Neural progenitor cell (in vitro differentiated cells): ENCODE results near the gene STX1B. TPM values are rescaled to one million over a fixed set of nuclear protein-coding genes. Genes with fewer than 3 reads are reported as not detected.

Experiments used
- DNase-seq: peaks from one replicate; pipeline ENCODE4 v3.0.0-alpha.2; 2016; ENCODE audit warnings: low spot score
- H2AFZ ChIP-seq: fragments of 200-600 bp; sonication (generic); replicated peaks from 2 replicates; pipeline ENCODE4 v1.6.1; 2016; ENCODE audit warnings: antibody characterized with exemption
- H3F3A ChIP-seq: fragments of 200-600 bp; sonication (generic); 2 replicates; pipeline ENCODE4 v1.6.1; 2016; ENCODE audit warnings: antibody characterized with exemption, low read depth
- H3K27ac ChIP-seq: fragments of 200-600 bp; sonication (generic); 2 replicates; pipeline ENCODE4 v1.5.1; 2016; ENCODE audit warnings: mild to moderate bottlenecking
- H3K27me3 ChIP-seq: fragments of 200-600 bp; sonication (generic); 2 replicates; pipeline ENCODE4 v1.6.1; 2016; ENCODE audit warnings: mild to moderate bottlenecking, moderate library complexity
- H3K36me3 ChIP-seq: fragments of 200-600 bp; sonication (generic); 2 replicates; pipeline ENCODE4 v1.5.1; 2016
- H3K4me1 ChIP-seq: fragments of 200-600 bp; sonication (generic); 2 replicates; pipeline ENCODE4 v1.6.1; 2016; ENCODE audit warnings: mixed run types
- H3K4me2 ChIP-seq: fragments of 200-600 bp; sonication (generic); 2 replicates; pipeline ENCODE4 v1.6.1; 2016
- H3K4me3 ChIP-seq: fragments of 200-600 bp; sonication (generic); 2 replicates; pipeline ENCODE4 v1.5.1; 2016
- H3K79me2 ChIP-seq: fragments of 200-600 bp; sonication (generic); 2 replicates; pipeline ENCODE4 v1.6.1; 2016; ENCODE audit warnings: low read depth
- H3K9ac ChIP-seq: fragments of 200-600 bp; sonication (generic); 2 replicates; pipeline ENCODE4 v1.6.1; 2016
- H3K9me3 ChIP-seq: fragments of 200-600 bp; sonication (generic); 2 replicates; pipeline ENCODE4 v1.5.1; 2016; ENCODE audit warnings: low read depth
- H4K20me1 ChIP-seq: fragments of 200-600 bp; sonication (generic); 2 replicates; pipeline ENCODE4 v1.6.1; 2016; ENCODE audit warnings: low read depth
- H3K27ac Mint-ChIP-seq: 3 replicates; pipeline ENCODE4 v1.8.0; 2021; ENCODE audit warnings: mixed read lengths
- H3K27me3 Mint-ChIP-seq: 2 replicates; pipeline ENCODE4 v1.8.0; 2022; ENCODE audit warnings: low read depth, mild to moderate bottlenecking, inconsistent platforms, moderate library complexity, mixed read lengths; ENCODE audit not compliant: insufficient read depth
- H3K36me3 Mint-ChIP-seq: 3 replicates; pipeline ENCODE4 v1.8.0; 2021; ENCODE audit warnings: mixed read lengths
- H3K4me1 Mint-ChIP-seq: 3 replicates; pipeline ENCODE4 v1.8.0; 2021; ENCODE audit warnings: mixed read lengths
- H3K4me3 Mint-ChIP-seq: 3 replicates; pipeline ENCODE4 v1.8.0; 2021; ENCODE audit warnings: mild to moderate bottlenecking, moderate library complexity, mixed read lengths
- H3K9me3 Mint-ChIP-seq: 3 replicates; pipeline ENCODE4 v1.8.0; 2020; ENCODE audit warnings: mixed read lengths
- EZH2 ChIP-seq: fragments of 200-600 bp; sonication (generic); IDR thresholded peaks from 2 replicates; pipeline ENCODE4 v1.6.1; 2017; ENCODE audit warnings: antibody characterized with exemption, mild to moderate bottlenecking, moderate library complexity
- EZH2phosphoT487 ChIP-seq: fragments of 200-600 bp; sonication (generic); IDR thresholded peaks from 2 replicates; pipeline ENCODE4 v1.6.1; 2017; ENCODE audit warnings: antibody characterized with exemption
- total RNA-seq: library from RNA; depleted of rRNA; stranded (reverse); fragments of >200 nt; gene quantifications from 2 replicates; pipeline ENCODE4 v1.2.3, GENCODE V29; 2015; ENCODE audit warnings: low replicate concordance
- TF ChIP-seq, protein P1 (sequence below): fragments of 200-600 bp; sonication (generic); IDR thresholded peaks from 2 replicates; pipeline ENCODE4 v1.5.1; 2017; ENCODE audit warnings: antibody characterized with exemption, mild to moderate bottlenecking

STX1B gene
- total RNA-seq, 1 donor from 2014 or later: 7.3 TPM

DNA sequence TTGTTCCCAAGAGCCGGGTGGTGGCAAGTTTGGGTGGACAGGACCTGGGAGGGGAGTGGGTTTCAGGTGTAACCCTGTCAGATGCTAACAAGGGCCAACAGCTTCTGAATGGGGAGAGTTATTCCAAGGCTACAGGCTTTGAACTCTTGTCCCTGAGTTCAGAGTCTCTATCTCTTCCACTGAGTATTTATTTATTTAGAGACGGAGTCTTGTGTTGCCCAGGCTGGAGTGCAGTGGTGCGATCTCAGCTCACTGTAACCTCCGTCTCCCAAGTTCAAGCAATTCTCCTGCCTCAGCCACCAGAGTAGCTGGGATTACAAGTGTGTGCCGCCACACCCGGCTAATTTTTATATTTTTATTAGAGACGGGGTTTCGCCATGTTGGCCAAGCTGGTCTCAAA is 55.4 kb downstream of the STX1B start:
- no peaks in the 10 kb centered on the region for H3K9me3 ChIP-seq
- H3K4me1 ChIP-seq: peaks cover 13% of the 10 kb centered on the region
- DNase-seq: no peak
- TF ChIP-seq EZH2phosphoT487 (no peak), EZH2 (no peak)
- TF ChIP-seq, protein P1, sequence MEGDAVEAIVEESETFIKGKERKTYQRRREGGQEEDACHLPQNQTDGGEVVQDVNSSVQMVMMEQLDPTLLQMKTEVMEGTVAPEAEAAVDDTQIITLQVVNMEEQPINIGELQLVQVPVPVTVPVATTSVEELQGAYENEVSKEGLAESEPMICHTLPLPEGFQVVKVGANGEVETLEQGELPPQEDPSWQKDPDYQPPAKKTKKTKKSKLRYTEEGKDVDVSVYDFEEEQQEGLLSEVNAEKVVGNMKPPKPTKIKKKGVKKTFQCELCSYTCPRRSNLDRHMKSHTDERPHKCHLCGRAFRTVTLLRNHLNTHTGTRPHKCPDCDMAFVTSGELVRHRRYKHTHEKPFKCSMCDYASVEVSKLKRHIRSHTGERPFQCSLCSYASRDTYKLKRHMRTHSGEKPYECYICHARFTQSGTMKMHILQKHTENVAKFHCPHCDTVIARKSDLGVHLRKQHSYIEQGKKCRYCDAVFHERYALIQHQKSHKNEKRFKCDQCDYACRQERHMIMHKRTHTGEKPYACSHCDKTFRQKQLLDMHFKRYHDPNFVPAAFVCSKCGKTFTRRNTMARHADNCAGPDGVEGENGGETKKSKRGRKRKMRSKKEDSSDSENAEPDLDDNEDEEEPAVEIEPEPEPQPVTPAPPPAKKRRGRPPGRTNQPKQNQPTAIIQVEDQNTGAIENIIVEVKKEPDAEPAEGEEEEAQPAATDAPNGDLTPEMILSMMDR: no peak
- Mint-ChIP-seq H3K27me3 (peaks cover 3% of the 10 kb centered on the region), H3K4me3 (no peak overlapping the region), H3K36me3 (no peaks in the 10 kb centered on the region), H3K9me3 (no peaks in the 10 kb centered on the region), H3K27ac (no peak overlapping the region), H3K4me1 (peaks cover 21% of the 10 kb centered on the region)
- no peak overlapping the region for H3K4me3 ChIP-seq
- H3K36me3 ChIP-seq: peaks cover 6% of the 10 kb centered on the region
- peaks cover 18% of the 10 kb centered on the region for H3K79me2 ChIP-seq
- H3K4me2 ChIP-seq: no peak overlapping the region
- H2AFZ ChIP-seq: no peak overlapping the region
- H3F3A ChIP-seq: peaks cover 55% of the 10 kb centered on the region
- no peak overlapping the region for H3K9ac ChIP-seq
- H3K27ac ChIP-seq: no peak overlapping the region
- H3K27me3 ChIP-seq: no peaks in the 10 kb centered on the region
- H4K20me1 ChIP-seq: peaks cover 27% of the 10 kb centered on the region

DNA sequence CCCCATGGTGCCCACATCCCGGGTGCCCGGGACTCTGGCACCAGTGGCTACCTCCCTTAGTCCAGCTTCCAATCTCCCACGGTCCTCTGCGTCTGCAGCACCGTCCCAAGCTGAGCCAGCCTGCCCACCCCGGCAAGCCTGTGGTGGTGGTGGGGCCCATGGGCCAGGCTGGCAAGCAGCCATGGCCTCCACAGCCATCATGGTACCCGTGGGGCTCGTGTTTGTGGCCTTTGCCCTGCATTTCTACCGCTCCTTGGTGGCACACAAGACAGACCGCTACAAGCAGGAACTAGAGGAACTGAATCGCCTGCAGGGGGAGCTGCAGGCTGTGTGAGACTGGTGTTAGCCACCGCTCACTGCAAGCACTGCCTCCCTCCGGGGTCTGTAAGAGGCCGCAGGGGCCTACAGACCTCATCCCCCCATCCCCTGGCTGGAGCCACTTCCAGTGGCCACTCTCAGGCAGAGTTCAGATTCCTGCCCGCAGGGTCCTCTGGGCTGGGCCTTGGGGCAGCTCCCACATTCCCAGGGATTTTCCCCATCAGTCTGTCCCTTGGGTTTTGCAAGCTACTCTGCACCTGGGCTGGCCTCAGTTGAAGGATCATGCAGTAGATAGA is 56.8 kb downstream of the STX1B start:
- Histone ChIP-seq H2AFZ (no peak overlapping the region), H3K79me2 (peaks cover 14% of the 10 kb centered on the region), H3K9ac (no peak overlapping the region), H3K4me1 (peaks cover 9% of the 10 kb centered on the region), H3F3A (peaks cover 46% of the 10 kb centered on the region), H3K27ac (no peak overlapping the region), H3K4me2 (peak overlapping the region; percentile 45), H4K20me1 (peaks cover 15% of the 10 kb centered on the region), H3K36me3 (no peaks in the 10 kb centered on the region), H3K27me3 (no peaks in the 10 kb centered on the region), H3K9me3 (no peaks in the 10 kb centered on the region), H3K4me3 (no peak overlapping the region)
- Mint-ChIP-seq H3K27ac (no peak overlapping the region), H3K9me3 (no peaks in the 10 kb centered on the region), H3K4me3 (peak overlapping the region; percentile 43), H3K4me1 (peaks cover 23% of the 10 kb centered on the region), H3K36me3 (no peaks in the 10 kb centered on the region), H3K27me3 (peaks cover 4% of the 10 kb centered on the region)
- DNase-seq: peak; percentile 97
- TF ChIP-seq, protein P1: peak; percentile 86
- no peak for TF ChIP-seq EZH2phosphoT487

DNA sequence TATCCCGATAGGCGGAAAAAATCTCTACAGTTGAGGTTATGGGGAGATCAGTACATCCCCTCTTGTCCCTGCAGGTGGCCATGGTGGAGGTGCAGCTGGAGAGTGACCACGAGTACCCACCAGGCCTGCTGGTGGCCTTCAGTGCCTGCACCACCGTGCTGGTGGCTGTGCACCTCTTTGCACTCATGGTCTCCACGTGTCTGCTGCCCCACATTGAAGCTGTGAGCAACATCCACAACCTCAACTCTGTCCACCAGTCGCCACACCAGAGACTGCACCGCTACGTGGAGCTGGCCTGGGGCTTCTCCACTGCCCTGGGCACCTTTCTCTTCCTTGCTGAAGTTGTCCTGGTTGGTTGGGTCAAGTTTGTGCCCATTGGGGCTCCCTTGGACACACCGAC is 57.3 kb downstream of the STX1B start:
- Mint-ChIP-seq H3K4me1 (peaks cover 20% of the 10 kb centered on the region), H3K36me3 (no peaks in the 10 kb centered on the region), H3K27me3 (peaks cover 4% of the 10 kb centered on the region), H3K27ac (no peak overlapping the region), H3K4me3 (no peak overlapping the region), H3K9me3 (no peaks in the 10 kb centered on the region)
- H3K79me2 ChIP-seq: peaks cover 9% of the 10 kb centered on the region
- peaks cover 8% of the 10 kb centered on the region for H3K4me1 ChIP-seq
- H3F3A ChIP-seq: peaks cover 44% of the 10 kb centered on the region
- H3K27me3 ChIP-seq: no peaks in the 10 kb centered on the region
- TF ChIP-seq, protein P1: no peak
- TF ChIP-seq EZH2phosphoT487: no peak
- TF ChIP-seq EZH2: no peak
- H3K36me3 ChIP-seq: no peaks in the 10 kb centered on the region
- no peak overlapping the region for H3K4me3 ChIP-seq
- no peak overlapping the region for H3K4me2 ChIP-seq
- H3K9ac ChIP-seq: no peak overlapping the region
- no peak overlapping the region for H2AFZ ChIP-seq
- peaks cover 11% of the 10 kb centered on the region for H4K20me1 ChIP-seq
- no peak for DNase-seq
- no peak overlapping the region for H3K27ac ChIP-seq
- no peaks in the 10 kb centered on the region for H3K9me3 ChIP-seq
